MM.1S (cell line): ENCODE data around the gene ABCA9.

Experiments
- DNase-seq: peaks from one replicate; pipeline ENCODE4 v3.0.0-alpha.2; 2015
- H2AFZ ChIP-seq: fragments of 300-600 bp; sonication (generic); 2 replicates; pipeline ENCODE4 v1.6.0; 2016; ENCODE audit warnings: antibody characterized with exemption, low read length
- H3F3A ChIP-seq: fragments of 300-600 bp; sonication (generic); 2 replicates; pipeline ENCODE4 v1.6.1; 2016; ENCODE audit warnings: mild to moderate bottlenecking, antibody characterized with exemption, low read length, moderate library complexity, mixed read lengths; ENCODE audit not compliant: insufficient read depth
- H3K27ac ChIP-seq: fragments of 300-600 bp; sonication (generic); 2 replicates; pipeline ENCODE4 v1.5.1; 2016; ENCODE audit warnings: mild to moderate bottlenecking, low read length
- H3K27me3 ChIP-seq: fragments of 300-600 bp; sonication (generic); replicated peaks from 2 replicates; pipeline ENCODE4 v1.6.0; 2016; ENCODE audit warnings: low read length; ENCODE audit not compliant: insufficient read depth
- H3K36me3 ChIP-seq: fragments of 300-600 bp; sonication (generic); replicated peaks from 2 replicates; pipeline ENCODE4 v1.6.1; 2016; ENCODE audit warnings: mild to moderate bottlenecking, low read length, mixed read lengths; ENCODE audit not compliant: insufficient read depth
- H3K4me1 ChIP-seq: fragments of 300-600 bp; sonication (generic); 2 replicates; pipeline ENCODE4 v1.6.1; 2016; ENCODE audit warnings: low read length, mixed read lengths
- H3K4me2 ChIP-seq: fragments of 300-600 bp; sonication (generic); 2 replicates; pipeline ENCODE4 v1.6.0; 2016; ENCODE audit warnings: low read depth, low read length
- H3K4me3 ChIP-seq: fragments of 300-600 bp; sonication (generic); 2 replicates; pipeline ENCODE4 v1.5.1; 2016; ENCODE audit warnings: low read length, mixed read lengths
- H3K79me2 ChIP-seq: fragments of 300-600 bp; sonication (generic); 2 replicates; pipeline ENCODE4 v1.6.1; 2016; ENCODE audit warnings: mixed run types, low read length, mixed read lengths
- H3K9ac ChIP-seq: fragments of 300-600 bp; sonication (generic); 2 replicates; pipeline ENCODE4 v1.6.1; 2016; ENCODE audit warnings: low read length, mixed read lengths
- H3K9me2 ChIP-seq: fragments of 300-600 bp; sonication (generic); replicated peaks from 2 replicates; pipeline ENCODE4 v1.6.1; 2016; ENCODE audit warnings: mild to moderate bottlenecking, low read length, mixed read lengths; ENCODE audit not compliant: insufficient read depth
- H3K9me3 ChIP-seq: fragments of 300-600 bp; sonication (generic); replicated peaks from 2 replicates; pipeline ENCODE4 v1.6.1; 2016; ENCODE audit warnings: mild to moderate bottlenecking, low read length, mixed read lengths; ENCODE audit not compliant: insufficient read depth
- H4K20me1 ChIP-seq: fragments of 300-600 bp; sonication (generic); 2 replicates; pipeline ENCODE4 v1.6.1; 2016; ENCODE audit warnings: mild to moderate bottlenecking, low read length, moderate library complexity, mixed read lengths; ENCODE audit not compliant: insufficient read depth
- EZH2 ChIP-seq: fragments of 300-600 bp; sonication (generic); optimal IDR thresholded peaks from 2 replicates; pipeline ENCODE3; 2017; ENCODE audit warnings: low read depth, mild to moderate bottlenecking, antibody characterized with exemption, low read length, mixed read lengths
- EZH2phosphoT487 ChIP-seq: fragments of 300-600 bp; sonication (generic); IDR thresholded peaks from 2 replicates; pipeline ENCODE4 v1.6.1; 2018; ENCODE audit warnings: antibody characterized with exemption, low read length
- TF ChIP-seq, protein P1 (sequence below): fragments of 300-600 bp; sonication (generic); IDR thresholded peaks from 2 replicates; pipeline ENCODE4 v1.5.1; 2016; ENCODE audit warnings: antibody characterized with exemption, low read length, mixed read lengths

Gene ABCA9

DNA sequence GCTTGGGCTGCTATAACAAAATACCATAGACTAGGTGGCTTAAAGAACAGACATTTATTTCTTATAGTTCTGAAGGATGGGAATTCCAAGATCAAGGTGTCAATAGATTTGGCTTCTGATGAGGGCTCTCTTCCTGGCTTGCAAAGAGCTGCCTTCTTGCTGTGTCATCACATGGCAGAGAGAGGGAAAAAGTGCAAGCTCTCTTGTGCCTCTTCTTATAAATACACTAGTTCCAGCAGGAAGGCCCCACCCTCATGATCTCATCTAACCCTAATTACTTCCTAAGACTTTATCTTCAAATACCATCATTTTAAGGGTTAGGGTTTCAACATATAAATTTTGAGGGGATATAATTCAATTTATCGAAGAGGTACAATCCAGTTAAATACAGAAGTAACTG lies 30.6 kb downstream of the ABCA9 start:
- Histone ChIP-seq H3K9ac (no peak overlapping the region), H3K79me2 (no peaks in the 10 kb centered on the region), H3K36me3 (no peaks in the 10 kb centered on the region), H3K27me3 (no peaks in the 10 kb centered on the region), H3K27ac (no peak overlapping the region), H3K9me2 (no peaks in the 10 kb centered on the region), H3K4me1 (no peaks in the 10 kb centered on the region), H3K9me3 (no peaks in the 10 kb centered on the region), H3K4me3 (no peak overlapping the region), H3F3A (no peaks in the 10 kb centered on the region), H4K20me1 (no peaks in the 10 kb centered on the region), H2AFZ (no peak overlapping the region), H3K4me2 (no peak overlapping the region)
- no peak for TF ChIP-seq EZH2
- TF ChIP-seq, protein P1, sequence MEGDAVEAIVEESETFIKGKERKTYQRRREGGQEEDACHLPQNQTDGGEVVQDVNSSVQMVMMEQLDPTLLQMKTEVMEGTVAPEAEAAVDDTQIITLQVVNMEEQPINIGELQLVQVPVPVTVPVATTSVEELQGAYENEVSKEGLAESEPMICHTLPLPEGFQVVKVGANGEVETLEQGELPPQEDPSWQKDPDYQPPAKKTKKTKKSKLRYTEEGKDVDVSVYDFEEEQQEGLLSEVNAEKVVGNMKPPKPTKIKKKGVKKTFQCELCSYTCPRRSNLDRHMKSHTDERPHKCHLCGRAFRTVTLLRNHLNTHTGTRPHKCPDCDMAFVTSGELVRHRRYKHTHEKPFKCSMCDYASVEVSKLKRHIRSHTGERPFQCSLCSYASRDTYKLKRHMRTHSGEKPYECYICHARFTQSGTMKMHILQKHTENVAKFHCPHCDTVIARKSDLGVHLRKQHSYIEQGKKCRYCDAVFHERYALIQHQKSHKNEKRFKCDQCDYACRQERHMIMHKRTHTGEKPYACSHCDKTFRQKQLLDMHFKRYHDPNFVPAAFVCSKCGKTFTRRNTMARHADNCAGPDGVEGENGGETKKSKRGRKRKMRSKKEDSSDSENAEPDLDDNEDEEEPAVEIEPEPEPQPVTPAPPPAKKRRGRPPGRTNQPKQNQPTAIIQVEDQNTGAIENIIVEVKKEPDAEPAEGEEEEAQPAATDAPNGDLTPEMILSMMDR = no peak
- TF ChIP-seq EZH2phosphoT487 = no peak
- DNase-seq = no peak

DNA sequence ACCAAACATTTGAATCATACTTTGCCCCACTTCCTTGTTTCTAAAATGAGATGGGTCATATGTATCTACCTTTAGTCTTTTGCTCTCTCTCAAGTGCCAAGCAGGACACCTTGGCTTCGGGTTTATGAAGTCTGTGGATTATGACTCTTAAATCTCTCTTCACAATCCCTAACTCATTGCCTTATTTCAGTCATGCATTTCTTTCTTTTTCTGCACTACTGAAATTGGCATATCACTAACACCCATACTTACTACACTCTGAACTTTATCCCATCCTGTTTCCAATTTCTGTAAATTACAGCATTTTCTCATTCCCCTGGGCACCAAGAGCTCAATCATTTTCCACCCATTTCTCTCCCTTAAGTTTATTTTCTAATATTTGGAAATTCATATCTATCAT lies 42.0 kb downstream of the ABCA9 start:
- H3K9ac ChIP-seq = no peak overlapping the region
- DNase-seq = no peak
- no peaks in the 10 kb centered on the region for H3K9me3 ChIP-seq
- H3K27ac ChIP-seq = no peak overlapping the region
- no peak overlapping the region for H3K4me2 ChIP-seq
- no peaks in the 10 kb centered on the region for H3K9me2 ChIP-seq
- H3K79me2 ChIP-seq = no peaks in the 10 kb centered on the region
- TF ChIP-seq EZH2phosphoT487 (no peak), EZH2 (no peak)
- H3K4me3 ChIP-seq = no peak overlapping the region
- no peaks in the 10 kb centered on the region for H3K4me1 ChIP-seq
- H3K36me3 ChIP-seq = no peaks in the 10 kb centered on the region
- no peaks in the 10 kb centered on the region for H4K20me1 ChIP-seq
- H3K27me3 ChIP-seq = no peaks in the 10 kb centered on the region
- H3F3A ChIP-seq = no peaks in the 10 kb centered on the region
- no peak overlapping the region for H2AFZ ChIP-seq

DNA sequence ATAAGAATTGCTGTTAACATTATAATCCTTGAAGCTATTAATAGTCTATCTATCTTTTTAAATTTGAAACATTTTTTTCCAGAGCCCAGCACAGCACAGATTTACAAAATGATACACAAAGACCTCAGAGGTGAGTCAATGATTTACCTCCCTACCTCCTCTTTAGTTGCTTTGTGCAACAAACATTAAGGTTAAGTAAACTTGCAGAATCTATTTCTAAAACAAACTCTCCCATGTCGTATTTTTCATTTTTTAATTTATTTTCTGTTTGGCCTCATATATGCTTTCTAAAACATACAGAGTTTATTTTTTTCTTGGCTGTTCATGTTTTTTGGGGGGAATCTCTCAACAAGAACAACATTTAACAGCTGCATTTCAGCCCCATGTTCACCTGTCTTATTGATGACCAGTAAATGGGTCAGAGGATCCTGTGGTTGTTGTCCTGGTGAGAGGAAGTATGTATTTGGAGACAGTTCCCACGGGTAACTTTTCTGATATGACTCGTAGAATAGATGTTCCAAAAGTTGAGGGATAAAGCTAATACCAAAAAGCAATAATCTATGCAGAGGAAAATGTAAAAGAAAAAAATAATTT lies 42.6 kb downstream of the ABCA9 start:
- TF ChIP-seq EZH2phosphoT487 = no peak
- TF ChIP-seq EZH2 = no peak
- TF ChIP-seq, protein P1 = no peak
- H3K4me2 ChIP-seq = no peak overlapping the region
- H3K27me3 ChIP-seq = no peaks in the 10 kb centered on the region

DNA sequence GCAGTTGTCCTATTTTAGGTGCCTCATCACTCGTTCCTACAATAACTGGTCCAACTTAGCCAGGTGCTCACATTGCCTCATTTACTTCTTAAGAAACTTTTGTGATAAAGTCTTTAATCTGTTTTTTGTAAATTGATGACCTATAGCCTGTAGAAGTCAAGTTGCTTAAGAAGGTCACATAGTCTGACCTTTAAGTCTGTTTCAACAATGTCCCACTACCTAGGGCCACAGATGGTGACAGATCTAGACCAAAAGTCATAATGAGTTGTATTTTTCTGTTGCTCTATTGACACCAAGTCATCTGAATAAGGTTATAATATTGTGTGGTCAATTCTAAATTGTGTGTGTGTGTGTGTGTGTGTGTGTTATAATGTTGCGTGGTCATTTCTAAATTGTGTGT lies 45.1 kb downstream of the ABCA9 start:
- Histone ChIP-seq H4K20me1 (no peaks in the 10 kb centered on the region), H3K36me3 (no peaks in the 10 kb centered on the region), H3F3A (no peaks in the 10 kb centered on the region), H3K9me2 (no peaks in the 10 kb centered on the region), H3K4me1 (no peaks in the 10 kb centered on the region), H3K9me3 (no peaks in the 10 kb centered on the region), H3K27me3 (no peaks in the 10 kb centered on the region), H3K4me3 (no peak overlapping the region), H3K9ac (no peak overlapping the region), H2AFZ (no peak overlapping the region), H3K4me2 (no peak overlapping the region), H3K27ac (no peak overlapping the region), H3K79me2 (no peaks in the 10 kb centered on the region)
- TF ChIP-seq, protein P1 = no peak
- DNase-seq = no peak

More for the DNA sequence above, 42.6 kb downstream of the ABCA9 start:
- H3K79me2 ChIP-seq = no peaks in the 10 kb centered on the region
- no peaks in the 10 kb centered on the region for H3K9me2 ChIP-seq
- H4K20me1 ChIP-seq = no peaks in the 10 kb centered on the region
- no peaks in the 10 kb centered on the region for H3F3A ChIP-seq
- H3K27ac ChIP-seq = no peak overlapping the region
- no peak overlapping the region for H3K9ac ChIP-seq
- no peak for DNase-seq
- no peak overlapping the region for H3K4me3 ChIP-seq
- no peaks in the 10 kb centered on the region for H3K9me3 ChIP-seq
- no peaks in the 10 kb centered on the region for H3K36me3 ChIP-seq
- no peak overlapping the region for H2AFZ ChIP-seq
- H3K4me1 ChIP-seq = no peaks in the 10 kb centered on the region
